WTC11 (cell line): ENCODE results near the gene GGT1. TPM values are rescaled to one million over a fixed set of nuclear protein-coding genes. Genes with fewer than 3 reads are reported as not detected.
"Not testable (repeated sequence)": the region's sequence is repeated elsewhere in the genome, so short reads cannot be mapped to it uniquely, and the experiment has no call there.

ENCODE experiments used
- ATAC-seq: fragments of 200-7000 bp; cut with Tn5 transposase; 2 replicates; pipeline ENCODE4 v1.10.0; 2021; ENCODE audit warnings: mild to moderate bottlenecking, moderate library complexity
- CTCF ChIA-PET: fragments of 300-600 bp; sonication (Branson Sonifier 250); formaldehyde crosslinking; loops from one replicate; lab custom pipeline; 2021; ENCODE audit warnings: antibody characterized with exemption; lab: Charles Lee
- POLR2A ChIA-PET: fragments of 350-600 bp; sonication (Branson Sonifier 250); formaldehyde crosslinking; loops from one replicate; lab custom pipeline; 2021; ENCODE audit warnings: antibody characterized with exemption; lab: Charles Lee
- DNase-seq: peaks from one replicate; pipeline ENCODE4 v3.0.0; 2021; ENCODE audit warnings: low spot score
- H3K27ac Mint-ChIP-seq: 2 replicates; pipeline ENCODE4 v1.8.0; 2021; ENCODE audit warnings: mixed read lengths
- H3K27me3 Mint-ChIP-seq: 2 replicates; pipeline ENCODE4 v1.8.0; 2021; ENCODE audit warnings: low read depth, mild to moderate bottlenecking, moderate library complexity, mixed read lengths
- H3K36me3 Mint-ChIP-seq: 2 replicates; pipeline ENCODE4 v1.8.0; 2021; ENCODE audit warnings: mixed read lengths
- H3K4me1 Mint-ChIP-seq: 2 replicates; pipeline ENCODE4 v1.8.0; 2022; ENCODE audit warnings: mixed read lengths
- H3K4me3 Mint-ChIP-seq: 2 replicates; pipeline ENCODE4 v1.8.0; 2021; ENCODE audit warnings: mild to moderate bottlenecking, moderate library complexity, mixed read lengths
- H3K9me3 Mint-ChIP-seq: 2 replicates; pipeline ENCODE4 v1.8.0; 2021; ENCODE audit warnings: mixed read lengths
- ATF1 ChIP-seq: sonication (generic); formaldehyde crosslinking; IDR thresholded peaks from 2 replicates; pipeline ENCODE4 v1.8.1; 2023; ENCODE audit warnings: mild to moderate bottlenecking, moderate library complexity, missing genetic modification reagents
- FOXK1 ChIP-seq: sonication (generic); formaldehyde crosslinking; IDR thresholded peaks from 2 replicates; pipeline ENCODE4 v1.8.0; 2022; ENCODE audit warnings: mild to moderate bottlenecking, moderate library complexity, missing genetic modification reagents
- GRHL2 ChIP-seq: fragments of 250-450 bp; sonication (Bioruptor Pico); IDR thresholded peaks from 2 replicates; pipeline ENCODE4 v1.8.0; 2022; ENCODE audit warnings: mild to moderate bottlenecking, moderate library complexity; ENCODE audit not compliant: insufficient replicate concordance, severe bottlenecking
- HMGA2 ChIP-seq: fragments of 250-450 bp; sonication (Bioruptor Pico); IDR thresholded peaks from 2 replicates; pipeline ENCODE4 v1.4.0; 2021; ENCODE audit warnings: mild to moderate bottlenecking, moderate library complexity
- JUN ChIP-seq: sonication (generic); formaldehyde crosslinking; IDR thresholded peaks from 2 replicates; pipeline ENCODE4 v1.8.0; 2023; ENCODE audit warnings: mild to moderate bottlenecking, missing genetic modification reagents
- MXD4 ChIP-seq: fragments of 250-450 bp; sonication (Bioruptor Pico); IDR thresholded peaks from 2 replicates; pipeline ENCODE4 v1.8.0; 2021; ENCODE audit warnings: mild to moderate bottlenecking, moderate library complexity, borderline replicate concordance
- PRRX2 ChIP-seq: fragments of 250-450 bp; sonication (Bioruptor Pico); IDR thresholded peaks from 2 replicates; pipeline ENCODE4 v1.8.0; 2021; ENCODE audit warnings: mild to moderate bottlenecking
- ZNF232 ChIP-seq: sonication (generic); formaldehyde crosslinking; IDR thresholded peaks from 2 replicates; pipeline ENCODE4 v1.8.0; 2022; ENCODE audit warnings: mild to moderate bottlenecking, missing genetic modification reagents
- ZNF396 ChIP-seq: fragments of 250-450 bp; sonication (Bioruptor Pico); IDR thresholded peaks from 2 replicates; pipeline ENCODE4 v1.8.0; 2021; ENCODE audit warnings: mild to moderate bottlenecking, moderate library complexity, borderline replicate concordance
- ZNF423 ChIP-seq: fragments of 250-450 bp; sonication (Bioruptor Pico); IDR thresholded peaks from 2 replicates; pipeline ENCODE4 v2.1.2; 2022; ENCODE audit warnings: mild to moderate bottlenecking, moderate library complexity
- ZNF671 ChIP-seq: fragments of 250-450 bp; sonication (Bioruptor Pico); IDR thresholded peaks from 2 replicates; pipeline ENCODE4 v1.8.0; 2021; ENCODE audit warnings: mild to moderate bottlenecking
- total RNA-seq: library from RNA; stranded (reverse); gene quantifications from 3 replicates; pipeline ENCODE4 v1.2.3, GENCODE V29; 2021
- TF ChIP-seq, protein P1 (sequence below): sonication (generic); formaldehyde crosslinking; IDR thresholded peaks from 2 replicates; pipeline ENCODE4 v1.8.0; 2022; ENCODE audit warnings: mild to moderate bottlenecking, missing genetic modification reagents
- TF ChIP-seq, protein P2 (sequence below): sonication (generic); formaldehyde crosslinking; IDR thresholded peaks from 2 replicates; pipeline ENCODE4 v1.8.1; 2023; ENCODE audit warnings: mild to moderate bottlenecking, missing genetic modification reagents, borderline replicate concordance
- TF ChIP-seq, protein P3 (sequence below): sonication (generic); formaldehyde crosslinking; IDR thresholded peaks from 2 replicates; pipeline ENCODE4 v1.8.0; 2022; ENCODE audit warnings: missing genetic modification reagents
- TF ChIP-seq, protein P4 (sequence below): sonication (generic); formaldehyde crosslinking; IDR thresholded peaks from 2 replicates; pipeline ENCODE4 v1.8.0; 2023; ENCODE audit warnings: mild to moderate bottlenecking, missing genetic modification reagents
- TF ChIP-seq, protein P5 (sequence below): fragments of 250-450 bp; sonication (Bioruptor Pico); IDR thresholded peaks from 2 replicates; pipeline ENCODE4 v1.8.0; 2021; ENCODE audit warnings: mild to moderate bottlenecking
- TF ChIP-seq, protein P6 (sequence below): sonication (generic); formaldehyde crosslinking; IDR thresholded peaks from 2 replicates; pipeline ENCODE4 v1.8.1; 2022; ENCODE audit warnings: low read depth, missing genetic modification reagents, borderline replicate concordance
- TF ChIP-seq, protein P7 (sequence below): sonication (generic); formaldehyde crosslinking; IDR thresholded peaks from 2 replicates; pipeline ENCODE4 v1.8.1; 2023; ENCODE audit warnings: mild to moderate bottlenecking, missing genetic modification reagents, moderate library complexity
- TF ChIP-seq, protein P8 (sequence below): fragments of 250-450 bp; sonication (Bioruptor Pico); IDR thresholded peaks from 2 replicates; pipeline ENCODE4 v1.9.0; 2021; ENCODE audit warnings: moderate library complexity, mild to moderate bottlenecking, inconsistent platforms, borderline replicate concordance

Gene GGT1
- total RNA-seq, 1 experiment from 2014 or later: 33.7 TPM

DNA sequence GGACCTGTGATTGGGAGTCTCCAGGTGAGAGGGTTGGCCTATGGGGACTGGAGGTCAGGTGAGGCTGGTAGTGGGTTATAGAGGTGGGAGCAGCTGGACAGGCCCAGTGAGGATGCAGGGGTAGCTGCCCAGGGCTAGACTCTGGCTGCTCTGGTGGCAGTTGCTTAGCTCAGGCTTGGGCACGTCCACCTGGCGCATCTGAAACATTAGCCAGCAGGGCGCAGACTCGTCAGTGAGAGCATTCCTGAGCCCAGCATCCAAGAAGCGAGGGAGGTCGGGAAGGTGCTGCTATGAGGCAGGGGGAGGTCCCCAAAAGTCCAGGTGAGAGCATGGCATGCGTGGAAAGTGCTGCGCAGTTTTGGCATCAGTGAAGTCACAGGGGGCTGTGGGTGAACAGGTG lies 3.5 kb upstream of the GGT1 start:
- peak; percentile 32 for DNase-seq
- no peaks in the 10 kb centered on the region for H3K27me3 Mint-ChIP-seq
- ChIA-PET CTCF (interaction anchor here (0.6 to 1.1 kb wide), 2 partner anchors 157 to 173 kb away, joined by 4 to 6 read pairs; no protein-coding TSS in a partner anchor), POLR2A (no interaction called here)
- TF ChIP-seq ATF1 (CRISPR knock-in tag) (no peak), FOXK1 (CRISPR knock-in tag) (no peak), HMGA2 (no peak), ZNF232 (CRISPR knock-in tag) (no peak), PRRX2 (CRISPR knock-in tag) (no peak), ZNF423 (CRISPR knock-in tag) (no peak), ZNF671 (CRISPR knock-in tag) (no peak), GRHL2 (CRISPR knock-in tag) (no peak), ZNF396 (CRISPR knock-in tag) (no peak), MXD4 (CRISPR knock-in tag) (no peak), JUN (CRISPR knock-in tag) (no peak)
- TF ChIP-seq, protein P1, sequence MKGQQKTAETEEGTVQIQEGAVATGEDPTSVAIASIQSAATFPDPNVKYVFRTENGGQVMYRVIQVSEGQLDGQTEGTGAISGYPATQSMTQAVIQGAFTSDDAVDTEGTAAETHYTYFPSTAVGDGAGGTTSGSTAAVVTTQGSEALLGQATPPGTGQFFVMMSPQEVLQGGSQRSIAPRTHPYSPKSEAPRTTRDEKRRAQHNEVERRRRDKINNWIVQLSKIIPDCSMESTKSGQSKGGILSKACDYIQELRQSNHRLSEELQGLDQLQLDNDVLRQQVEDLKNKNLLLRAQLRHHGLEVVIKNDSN (CRISPR knock-in tag): no peak
- TF ChIP-seq, protein P2, sequence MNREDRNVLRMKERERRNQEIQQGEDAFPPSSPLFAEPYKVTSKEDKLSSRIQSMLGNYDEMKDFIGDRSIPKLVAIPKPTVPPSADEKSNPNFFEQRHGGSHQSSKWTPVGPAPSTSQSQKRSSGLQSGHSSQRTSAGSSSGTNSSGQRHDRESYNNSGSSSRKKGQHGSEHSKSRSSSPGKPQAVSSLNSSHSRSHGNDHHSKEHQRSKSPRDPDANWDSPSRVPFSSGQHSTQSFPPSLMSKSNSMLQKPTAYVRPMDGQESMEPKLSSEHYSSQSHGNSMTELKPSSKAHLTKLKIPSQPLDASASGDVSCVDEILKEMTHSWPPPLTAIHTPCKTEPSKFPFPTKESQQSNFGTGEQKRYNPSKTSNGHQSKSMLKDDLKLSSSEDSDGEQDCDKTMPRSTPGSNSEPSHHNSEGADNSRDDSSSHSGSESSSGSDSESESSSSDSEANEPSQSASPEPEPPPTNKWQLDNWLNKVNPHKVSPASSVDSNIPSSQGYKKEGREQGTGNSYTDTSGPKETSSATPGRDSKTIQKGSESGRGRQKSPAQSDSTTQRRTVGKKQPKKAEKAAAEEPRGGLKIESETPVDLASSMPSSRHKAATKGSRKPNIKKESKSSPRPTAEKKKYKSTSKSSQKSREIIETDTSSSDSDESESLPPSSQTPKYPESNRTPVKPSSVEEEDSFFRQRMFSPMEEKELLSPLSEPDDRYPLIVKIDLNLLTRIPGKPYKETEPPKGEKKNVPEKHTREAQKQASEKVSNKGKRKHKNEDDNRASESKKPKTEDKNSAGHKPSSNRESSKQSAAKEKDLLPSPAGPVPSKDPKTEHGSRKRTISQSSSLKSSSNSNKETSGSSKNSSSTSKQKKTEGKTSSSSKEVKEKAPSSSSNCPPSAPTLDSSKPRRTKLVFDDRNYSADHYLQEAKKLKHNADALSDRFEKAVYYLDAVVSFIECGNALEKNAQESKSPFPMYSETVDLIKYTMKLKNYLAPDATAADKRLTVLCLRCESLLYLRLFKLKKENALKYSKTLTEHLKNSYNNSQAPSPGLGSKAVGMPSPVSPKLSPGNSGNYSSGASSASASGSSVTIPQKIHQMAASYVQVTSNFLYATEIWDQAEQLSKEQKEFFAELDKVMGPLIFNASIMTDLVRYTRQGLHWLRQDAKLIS: no peak
- TF ChIP-seq, protein P3, sequence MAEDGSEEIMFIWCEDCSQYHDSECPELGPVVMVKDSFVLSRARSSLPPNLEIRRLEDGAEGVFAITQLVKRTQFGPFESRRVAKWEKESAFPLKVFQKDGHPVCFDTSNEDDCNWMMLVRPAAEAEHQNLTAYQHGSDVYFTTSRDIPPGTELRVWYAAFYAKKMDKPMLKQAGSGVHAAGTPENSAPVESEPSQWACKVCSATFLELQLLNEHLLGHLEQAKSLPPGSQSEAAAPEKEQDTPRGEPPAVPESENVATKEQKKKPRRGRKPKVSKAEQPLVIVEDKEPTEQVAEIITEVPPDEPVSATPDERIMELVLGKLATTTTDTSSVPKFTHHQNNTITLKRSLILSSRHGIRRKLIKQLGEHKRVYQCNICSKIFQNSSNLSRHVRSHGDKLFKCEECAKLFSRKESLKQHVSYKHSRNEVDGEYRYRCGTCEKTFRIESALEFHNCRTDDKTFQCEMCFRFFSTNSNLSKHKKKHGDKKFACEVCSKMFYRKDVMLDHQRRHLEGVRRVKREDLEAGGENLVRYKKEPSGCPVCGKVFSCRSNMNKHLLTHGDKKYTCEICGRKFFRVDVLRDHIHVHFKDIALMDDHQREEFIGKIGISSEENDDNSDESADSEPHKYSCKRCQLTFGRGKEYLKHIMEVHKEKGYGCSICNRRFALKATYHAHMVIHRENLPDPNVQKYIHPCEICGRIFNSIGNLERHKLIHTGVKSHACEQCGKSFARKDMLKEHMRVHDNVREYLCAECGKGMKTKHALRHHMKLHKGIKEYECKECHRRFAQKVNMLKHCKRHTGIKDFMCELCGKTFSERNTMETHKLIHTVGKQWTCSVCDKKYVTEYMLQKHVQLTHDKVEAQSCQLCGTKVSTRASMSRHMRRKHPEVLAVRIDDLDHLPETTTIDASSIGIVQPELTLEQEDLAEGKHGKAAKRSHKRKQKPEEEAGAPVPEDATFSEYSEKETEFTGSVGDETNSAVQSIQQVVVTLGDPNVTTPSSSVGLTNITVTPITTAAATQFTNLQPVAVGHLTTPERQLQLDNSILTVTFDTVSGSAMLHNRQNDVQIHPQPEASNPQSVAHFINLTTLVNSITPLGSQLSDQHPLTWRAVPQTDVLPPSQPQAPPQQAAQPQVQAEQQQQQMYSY: no peak
- TF ChIP-seq, protein P4, sequence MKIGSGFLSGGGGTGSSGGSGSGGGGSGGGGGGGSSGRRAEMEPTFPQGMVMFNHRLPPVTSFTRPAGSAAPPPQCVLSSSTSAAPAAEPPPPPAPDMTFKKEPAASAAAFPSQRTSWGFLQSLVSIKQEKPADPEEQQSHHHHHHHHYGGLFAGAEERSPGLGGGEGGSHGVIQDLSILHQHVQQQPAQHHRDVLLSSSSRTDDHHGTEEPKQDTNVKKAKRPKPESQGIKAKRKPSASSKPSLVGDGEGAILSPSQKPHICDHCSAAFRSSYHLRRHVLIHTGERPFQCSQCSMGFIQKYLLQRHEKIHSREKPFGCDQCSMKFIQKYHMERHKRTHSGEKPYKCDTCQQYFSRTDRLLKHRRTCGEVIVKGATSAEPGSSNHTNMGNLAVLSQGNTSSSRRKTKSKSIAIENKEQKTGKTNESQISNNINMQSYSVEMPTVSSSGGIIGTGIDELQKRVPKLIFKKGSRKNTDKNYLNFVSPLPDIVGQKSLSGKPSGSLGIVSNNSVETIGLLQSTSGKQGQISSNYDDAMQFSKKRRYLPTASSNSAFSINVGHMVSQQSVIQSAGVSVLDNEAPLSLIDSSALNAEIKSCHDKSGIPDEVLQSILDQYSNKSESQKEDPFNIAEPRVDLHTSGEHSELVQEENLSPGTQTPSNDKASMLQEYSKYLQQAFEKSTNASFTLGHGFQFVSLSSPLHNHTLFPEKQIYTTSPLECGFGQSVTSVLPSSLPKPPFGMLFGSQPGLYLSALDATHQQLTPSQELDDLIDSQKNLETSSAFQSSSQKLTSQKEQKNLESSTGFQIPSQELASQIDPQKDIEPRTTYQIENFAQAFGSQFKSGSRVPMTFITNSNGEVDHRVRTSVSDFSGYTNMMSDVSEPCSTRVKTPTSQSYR (CRISPR knock-in tag): no peak
- TF ChIP-seq, protein P5, sequence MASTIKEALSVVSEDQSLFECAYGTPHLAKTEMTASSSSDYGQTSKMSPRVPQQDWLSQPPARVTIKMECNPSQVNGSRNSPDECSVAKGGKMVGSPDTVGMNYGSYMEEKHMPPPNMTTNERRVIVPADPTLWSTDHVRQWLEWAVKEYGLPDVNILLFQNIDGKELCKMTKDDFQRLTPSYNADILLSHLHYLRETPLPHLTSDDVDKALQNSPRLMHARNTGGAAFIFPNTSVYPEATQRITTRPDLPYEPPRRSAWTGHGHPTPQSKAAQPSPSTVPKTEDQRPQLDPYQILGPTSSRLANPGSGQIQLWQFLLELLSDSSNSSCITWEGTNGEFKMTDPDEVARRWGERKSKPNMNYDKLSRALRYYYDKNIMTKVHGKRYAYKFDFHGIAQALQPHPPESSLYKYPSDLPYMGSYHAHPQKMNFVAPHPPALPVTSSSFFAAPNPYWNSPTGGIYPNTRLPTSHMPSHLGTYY (CRISPR knock-in tag): no peak
- TF ChIP-seq, protein P6, sequence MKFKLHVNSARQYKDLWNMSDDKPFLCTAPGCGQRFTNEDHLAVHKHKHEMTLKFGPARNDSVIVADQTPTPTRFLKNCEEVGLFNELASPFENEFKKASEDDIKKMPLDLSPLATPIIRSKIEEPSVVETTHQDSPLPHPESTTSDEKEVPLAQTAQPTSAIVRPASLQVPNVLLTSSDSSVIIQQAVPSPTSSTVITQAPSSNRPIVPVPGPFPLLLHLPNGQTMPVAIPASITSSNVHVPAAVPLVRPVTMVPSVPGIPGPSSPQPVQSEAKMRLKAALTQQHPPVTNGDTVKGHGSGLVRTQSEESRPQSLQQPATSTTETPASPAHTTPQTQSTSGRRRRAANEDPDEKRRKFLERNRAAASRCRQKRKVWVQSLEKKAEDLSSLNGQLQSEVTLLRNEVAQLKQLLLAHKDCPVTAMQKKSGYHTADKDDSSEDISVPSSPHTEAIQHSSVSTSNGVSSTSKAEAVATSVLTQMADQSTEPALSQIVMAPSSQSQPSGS (CRISPR knock-in tag): no peak
- TF ChIP-seq, protein P7, sequence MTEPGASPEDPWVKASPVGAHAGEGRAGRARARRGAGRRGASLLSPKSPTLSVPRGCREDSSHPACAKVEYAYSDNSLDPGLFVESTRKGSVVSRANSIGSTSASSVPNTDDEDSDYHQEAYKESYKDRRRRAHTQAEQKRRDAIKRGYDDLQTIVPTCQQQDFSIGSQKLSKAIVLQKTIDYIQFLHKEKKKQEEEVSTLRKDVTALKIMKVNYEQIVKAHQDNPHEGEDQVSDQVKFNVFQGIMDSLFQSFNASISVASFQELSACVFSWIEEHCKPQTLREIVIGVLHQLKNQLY (CRISPR knock-in tag): no peak
- TF ChIP-seq, protein P8, sequence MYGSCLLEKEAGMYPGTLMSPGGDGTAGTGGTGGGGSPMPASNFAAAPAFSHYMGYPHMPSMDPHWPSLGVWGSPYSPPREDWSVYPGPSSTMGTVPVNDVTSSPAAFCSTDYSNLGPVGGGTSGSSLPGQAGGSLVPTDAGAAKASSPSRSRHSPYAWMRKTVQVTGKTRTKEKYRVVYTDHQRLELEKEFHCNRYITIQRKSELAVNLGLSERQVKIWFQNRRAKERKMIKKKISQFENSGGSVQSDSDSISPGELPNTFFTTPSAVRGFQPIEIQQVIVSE (CRISPR knock-in tag): no peak
- TF ChIP-seq, all 79 proteins: peak for 0
- Mint-ChIP-seq H3K27ac (peak overlapping the region; percentile 19; the same call in 1 of the 2 replicates), H3K9me3 (no peaks in the 10 kb centered on the region), H3K4me3 (no peak overlapping the region), H3K4me1 (peaks cover 37% of the 10 kb centered on the region), H3K36me3 (no peaks in the 10 kb centered on the region)
- peak; percentile 15 for ATAC-seq

DNA sequence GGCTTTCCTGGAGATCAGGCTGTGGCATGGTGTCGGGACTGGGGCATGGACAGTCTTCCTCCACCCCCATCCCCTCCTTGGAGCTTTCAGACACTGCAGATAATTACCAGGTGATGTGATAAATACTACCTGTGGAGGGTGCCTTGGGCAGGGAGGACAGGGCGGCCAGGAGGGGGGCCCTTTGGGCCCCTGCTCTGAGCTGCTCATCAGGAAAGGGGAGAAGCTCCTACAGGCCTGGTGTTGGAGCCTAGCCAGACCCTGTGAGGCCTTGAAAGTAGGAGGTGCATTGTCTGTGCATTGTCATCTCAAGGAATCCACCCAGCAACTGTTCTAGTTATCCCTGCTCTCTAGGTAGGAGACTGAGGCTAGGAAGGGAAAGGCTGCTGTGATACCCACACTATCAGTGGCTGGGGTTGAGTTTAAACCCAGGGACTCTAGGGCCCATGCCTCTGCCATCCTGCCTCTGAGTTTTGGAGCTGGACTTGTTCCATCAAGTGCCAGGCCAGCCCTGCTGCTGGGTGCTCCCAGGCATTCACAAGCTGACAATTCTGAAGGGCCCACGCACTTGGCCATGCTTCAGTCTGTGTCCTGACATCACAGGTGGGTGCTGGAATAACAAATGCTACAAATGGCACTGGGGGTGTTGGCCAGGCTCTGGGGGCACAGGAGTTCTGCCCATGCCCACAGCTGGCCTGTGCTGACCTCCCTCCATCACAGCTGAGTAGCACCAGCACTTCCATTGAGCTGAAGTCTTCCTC lies 2.9 kb upstream of the GGT1 start:
- POLR2A ChIA-PET: interaction anchor here (0.5 to 0.6 kb wide), 2 partner anchors 22 to 157 kb away, joined by 4 to 7 read pairs; no protein-coding TSS in a partner anchor
- peaks cover 34% of the 10 kb centered on the region for H3K4me1 Mint-ChIP-seq
- DNase-seq, H3K27me3 Mint-ChIP-seq, H3K27ac Mint-ChIP-seq, H3K36me3 Mint-ChIP-seq, H3K4me3 Mint-ChIP-seq, ATAC-seq, H3K9me3 Mint-ChIP-seq: not testable (repeated sequence)
- CTCF ChIA-PET: interaction anchor here (1.1 kb wide), 1 partner anchor 172 kb away, joined by 4 read pairs; no protein-coding TSS in a partner anchor
